PC-9 (cell line): ENCODE measurements around the gene SMC4.

Experiments
- EZH2 ChIP-seq: fragments of 200-600 bp; sonication (generic); IDR thresholded peaks from 2 replicates; pipeline ENCODE4 v1.8.0; 2017; ENCODE audit warnings: antibody characterized with exemption, low read depth
- TF ChIP-seq, protein P1 (sequence below): fragments of 200-600 bp; sonication (generic); conservative IDR thresholded peaks from 2 replicates; pipeline ENCODE4 v1.6.1; 2017; ENCODE audit warnings: mixed run types, antibody characterized with exemption, mild to moderate bottlenecking, moderate library complexity

DNA sequence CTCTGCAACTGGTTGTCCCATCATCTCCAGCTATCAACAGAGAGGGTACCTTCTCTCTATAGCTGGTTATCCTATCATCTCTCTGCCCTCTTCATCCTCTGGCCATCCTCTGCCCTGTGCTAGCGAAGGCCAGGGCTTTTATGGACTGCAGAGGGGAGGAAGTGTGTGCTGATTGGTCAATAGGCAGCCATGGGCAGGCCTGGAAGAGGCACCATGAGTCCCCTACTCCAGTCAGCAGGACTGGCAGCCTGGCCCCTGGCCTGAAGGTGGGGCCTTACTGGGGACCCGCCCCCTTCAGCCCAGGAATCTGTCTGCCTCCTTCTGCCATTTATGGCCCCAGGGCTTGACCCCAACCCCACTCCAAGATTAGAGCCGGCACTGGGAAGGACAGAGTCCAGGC, 60.6 kb downstream of the SMC4 start:
- TF ChIP-seq, protein P1, sequence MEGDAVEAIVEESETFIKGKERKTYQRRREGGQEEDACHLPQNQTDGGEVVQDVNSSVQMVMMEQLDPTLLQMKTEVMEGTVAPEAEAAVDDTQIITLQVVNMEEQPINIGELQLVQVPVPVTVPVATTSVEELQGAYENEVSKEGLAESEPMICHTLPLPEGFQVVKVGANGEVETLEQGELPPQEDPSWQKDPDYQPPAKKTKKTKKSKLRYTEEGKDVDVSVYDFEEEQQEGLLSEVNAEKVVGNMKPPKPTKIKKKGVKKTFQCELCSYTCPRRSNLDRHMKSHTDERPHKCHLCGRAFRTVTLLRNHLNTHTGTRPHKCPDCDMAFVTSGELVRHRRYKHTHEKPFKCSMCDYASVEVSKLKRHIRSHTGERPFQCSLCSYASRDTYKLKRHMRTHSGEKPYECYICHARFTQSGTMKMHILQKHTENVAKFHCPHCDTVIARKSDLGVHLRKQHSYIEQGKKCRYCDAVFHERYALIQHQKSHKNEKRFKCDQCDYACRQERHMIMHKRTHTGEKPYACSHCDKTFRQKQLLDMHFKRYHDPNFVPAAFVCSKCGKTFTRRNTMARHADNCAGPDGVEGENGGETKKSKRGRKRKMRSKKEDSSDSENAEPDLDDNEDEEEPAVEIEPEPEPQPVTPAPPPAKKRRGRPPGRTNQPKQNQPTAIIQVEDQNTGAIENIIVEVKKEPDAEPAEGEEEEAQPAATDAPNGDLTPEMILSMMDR: no peak
- no peak for TF ChIP-seq EZH2
